H1 (cell line): Measurements from ENCODE around the gene LDB1. TPM values are rescaled to one million over a fixed set of nuclear protein-coding genes. Genes with fewer than 3 reads are reported as not detected.

Experiments used
- CTCF ChIA-PET: fragments of 300-600 bp; sonication (Branson Sonifier 250); formaldehyde crosslinking; loops from one replicate; lab custom pipeline; 2021; ENCODE audit not compliant: partially characterized antibody; lab: Charles Lee
- POLR2A ChIA-PET: fragments of 300-600 bp; sonication (Branson Sonifier 250); formaldehyde crosslinking; loops from one replicate; lab custom pipeline; 2021; ENCODE audit warnings: inconsistent platforms; ENCODE audit not compliant: partially characterized antibody; lab: Charles Lee
- DNase-seq, 2 experiments: peaks; one replicate each; pipeline versions ENCODE4 v3.0.0 to v3.0.0-alpha.2; 2010 to 2022; ENCODE audit warnings: low spot score in 2 of 2, low read depth in 1 of 2, mixed read lengths in 1 of 2
- FAIRE-seq: peaks from 2 replicates; lab custom pipeline; 2011; peaks lifted over from hg19 to GRCh38; lab: Jason Lieb, UNC
- H2AFZ ChIP-seq: 2 replicates; pipeline ENCODE4 v1.8.1; 2012; ENCODE audit warnings: low read length, inconsistent platforms
- H2AK5ac ChIP-seq: 2 replicates; pipeline ENCODE4 v1.6.1; 2013; ENCODE audit warnings: low read depth, low read length
- H2BK120ac ChIP-seq: replicated peaks from 2 replicates; pipeline ENCODE3; 2013; ENCODE audit warnings: low read depth, low read length, inconsistent platforms
- H2BK12ac ChIP-seq: 2 replicates; pipeline ENCODE4 v1.6.1; 2013; ENCODE audit warnings: low read depth, low read length
- H2BK15ac ChIP-seq: 2 replicates; pipeline ENCODE4 v1.6.1; 2013; ENCODE audit warnings: low read length
- H2BK20ac ChIP-seq: 2 replicates; pipeline ENCODE4 v1.6.1; 2013; ENCODE audit warnings: low read length
- H2BK5ac ChIP-seq: 2 replicates; pipeline ENCODE4 v1.6.1; 2013; ENCODE audit warnings: low read depth, low read length
- H3K14ac ChIP-seq: 2 replicates; pipeline ENCODE4 v1.6.1; 2013; ENCODE audit warnings: inconsistent platforms; ENCODE audit not compliant: insufficient read length
- H3K18ac ChIP-seq: 2 replicates; pipeline ENCODE4 v1.6.1; 2013; ENCODE audit warnings: low read length; ENCODE audit errors: extremely low read depth
- H3K23ac ChIP-seq: 2 replicates; pipeline ENCODE4 v1.6.1; 2013; ENCODE audit warnings: inconsistent platforms; ENCODE audit not compliant: insufficient read length
- H3K23me2 ChIP-seq: 2 replicates; pipeline ENCODE4 v1.6.1; 2013; ENCODE audit warnings: low read depth, low read length
- H3K27ac ChIP-seq: 2 replicates; pipeline ENCODE4 v1.6.1; 2011; ENCODE audit warnings: low read depth, low read length, inconsistent platforms
- H3K27me3 ChIP-seq, 4 experiments: replicated peaks in 1 of 4; 1 replicate in 1 of 4; 2 replicates in 3 of 4; pipeline versions ENCODE4 v1.6.1 to v1.8.1; 2011 to 2013; ENCODE audit warnings: low read length in 3 of 4, mild to moderate bottlenecking in 3 of 4, inconsistent platforms in 2 of 4, mixed read lengths in 2 of 4, moderate library complexity in 1 of 4; ENCODE audit not compliant: control insufficient read depth in 3 of 4, insufficient read depth in 3 of 4; ENCODE audit errors: extremely low read depth in 1 of 4
- H3K36me3 ChIP-seq, 4 experiments: 2 replicates each; pipeline versions ENCODE4 v1.6.1 to v1.8.1; 2011 to 2013; ENCODE audit warnings: mild to moderate bottlenecking in 4 of 4, low read length in 3 of 4, moderate library complexity in 2 of 4, control low read depth in 1 of 4, inconsistent platforms in 1 of 4; ENCODE audit not compliant: insufficient read depth in 4 of 4, control insufficient read depth in 2 of 4
- H3K4ac ChIP-seq: replicated peaks from 2 replicates; pipeline ENCODE3; 2013; ENCODE audit warnings: low read length, low read depth, mixed read lengths, inconsistent platforms; ENCODE audit not compliant: insufficient read length
- H3K4me1 ChIP-seq, 4 experiments: replicated peaks in 1 of 4; 1 replicate in 1 of 4; 2 replicates in 3 of 4; pipeline versions ENCODE4 v1.6.1 to v1.8.1; 2011 to 2013; ENCODE audit warnings: low read length in 3 of 4, inconsistent platforms in 2 of 4, mixed read lengths in 1 of 4; ENCODE audit not compliant: insufficient read depth in 4 of 4, control insufficient read depth in 3 of 4
- H3K4me2 ChIP-seq, 2 experiments: 2 replicates each; pipeline versions ENCODE4 v1.6.1 to v1.8.1; 2011 to 2013; ENCODE audit warnings: low read depth in 2 of 2, low read length in 2 of 2, control low read depth in 1 of 2, inconsistent platforms in 1 of 2, mild to moderate bottlenecking in 1 of 2; ENCODE audit not compliant: insufficient read depth in 1 of 2
- H3K4me3 ChIP-seq, 4 experiments: fragments of 200-600, 300-600 bp in 1 of 4; sonication (generic), shearing (Covaris generic), sonication (Bioruptor Twin) in 1 of 4; 2 replicates each; pipeline versions ENCODE4 v1.5.1 to v1.8.1; 2011 to 2016; ENCODE audit warnings: low read length in 4 of 4, low read depth in 3 of 4, control low read depth in 2 of 4, inconsistent platforms in 2 of 4, mild to moderate bottlenecking in 2 of 4, mixed read lengths in 1 of 4, moderate library complexity in 1 of 4; ENCODE audit not compliant: insufficient read depth in 2 of 4; ENCODE audit errors: extremely low read depth in 1 of 4
- H3K56ac ChIP-seq: replicated peaks from 2 replicates; pipeline ENCODE3; 2013; ENCODE audit warnings: low read depth, mild to moderate bottlenecking, mixed read lengths, low read length, inconsistent platforms; ENCODE audit not compliant: insufficient read length
- H3K79me1 ChIP-seq: 2 replicates; pipeline ENCODE4 v1.6.1; 2013; ENCODE audit warnings: low read depth, low read length, control low read depth
- H3K79me2 ChIP-seq, 2 experiments: 2 replicates each; pipeline versions ENCODE4 v1.6.1 to v1.8.1; 2012 to 2013; ENCODE audit warnings: low read length in 2 of 2, mild to moderate bottlenecking in 2 of 2, inconsistent platforms in 1 of 2; ENCODE audit not compliant: insufficient read depth in 2 of 2, control insufficient read depth in 1 of 2
- H3K9ac ChIP-seq, 4 experiments: replicated peaks in 1 of 4; 1 replicate in 1 of 4; 2 replicates in 3 of 4; pipeline versions ENCODE4 v1.6.1 to v1.8.1; 2011 to 2013; ENCODE audit warnings: low read depth in 3 of 4, low read length in 3 of 4, control low read depth in 2 of 4, mild to moderate bottlenecking in 2 of 4, moderate library complexity in 2 of 4, inconsistent platforms in 1 of 4; ENCODE audit errors: extremely low read depth in 1 of 4
- H3K9me3 ChIP-seq, 2 experiments: 2 replicates each; pipeline versions ENCODE4 v1.6.1 to v1.8.1; 2012 to 2013; ENCODE audit warnings: mild to moderate bottlenecking in 2 of 2, moderate library complexity in 2 of 2, control low read depth in 1 of 2, inconsistent platforms in 1 of 2, low read depth in 1 of 2, low read length in 1 of 2, mixed read lengths in 1 of 2; ENCODE audit not compliant: insufficient read depth in 2 of 2
- H4K20me1 ChIP-seq, 2 experiments: replicated peaks in 1 of 2; 2 replicates each; pipeline versions ENCODE3 to v1.8.1; 2011 to 2013; ENCODE audit warnings: inconsistent platforms in 2 of 2, low read length in 2 of 2, mild to moderate bottlenecking in 1 of 2; ENCODE audit not compliant: insufficient read depth in 2 of 2, control insufficient read depth in 1 of 2
- H4K5ac ChIP-seq: 2 replicates; pipeline ENCODE4 v1.6.1; 2013; ENCODE audit warnings: low read length, low read depth, mixed read lengths, inconsistent platforms; ENCODE audit not compliant: insufficient read length
- H4K8ac ChIP-seq: 2 replicates; pipeline ENCODE4 v1.8.0; 2013; ENCODE audit warnings: mild to moderate bottlenecking, moderate library complexity, low read length, inconsistent platforms; ENCODE audit not compliant: insufficient read depth; ENCODE audit errors: extremely low read depth
- H4K91ac ChIP-seq: replicated peaks from 2 replicates; pipeline ENCODE3; 2013; ENCODE audit warnings: low read length, mixed read lengths, inconsistent platforms; ENCODE audit not compliant: insufficient read length
- BCL11A ChIP-seq, 2 experiments: IDR thresholded peaks; one replicate each; pipeline ENCODE4 v1.6.1; 2011; ENCODE audit warnings: low read depth in 2 of 2, low read length in 2 of 2, mild to moderate bottlenecking in 2 of 2
- KDM1A ChIP-seq: fragments of 200-600, 300-600 bp; sonication (generic); IDR thresholded peaks from 2 replicates; pipeline ENCODE4 v1.7.1; 2016; ENCODE audit warnings: mild to moderate bottlenecking, low read length, borderline replicate concordance
- PHF8 ChIP-seq: fragments of 200-600 bp; sonication (generic); conservative IDR thresholded peaks from 2 replicates; pipeline ENCODE4 v1.7.1; 2012; ENCODE audit warnings: low read depth, mild to moderate bottlenecking, inconsistent platforms, low read length, moderate library complexity
- RNF2 ChIP-seq: fragments of 200-900, 300-1000 bp; sonication (generic); IDR thresholded peaks from 2 replicates; pipeline ENCODE4 v1.7.1; 2016; ENCODE audit warnings: borderline replicate concordance, low read depth, mild to moderate bottlenecking, antibody characterized with exemption, low read length; ENCODE audit not compliant: poor library complexity, severe bottlenecking; ENCODE audit errors: missing control alignments
- RXRA ChIP-seq: IDR thresholded peaks from 2 replicates; pipeline ENCODE4 v1.6.1; 2011; ENCODE audit warnings: low read depth, mild to moderate bottlenecking, low read length, moderate library complexity; ENCODE audit not compliant: insufficient read depth
- SP2 ChIP-seq: IDR thresholded peaks from 2 replicates; pipeline ENCODE4 v1.6.1; 2012; ENCODE audit warnings: mild to moderate bottlenecking, low read length, inconsistent platforms
- polyA plus RNA-seq, 7 experiments: library from polyadenylated mRNA; depleted of rRNA in 3 of 7; stranded (reverse) in 5 of 7; unstranded in 2 of 7; fragments of >200 nt in 5 of 7; fragments of 200-250 nt in 2 of 7; gene quantifications; 1 replicate in 5 of 7; 2 replicates in 1 of 7; 4 replicates in 1 of 7; pipeline versions ENCODE4 v1.2.1 to v1.2.3, GENCODE V29; 2011 to 2013; ENCODE audit warnings: missing spikeins in 2 of 7, mixed read lengths in 2 of 7
- total RNA-seq: library from RNA; stranded (reverse); fragmentation: NEBNext Ultra II Directional; extraction: Animal tissue kit (Norgen Biotek cat#: 25700); gene quantifications from 2 replicates; pipeline ENCODE4 v1.2.1, GENCODE V29; 2021

Gene LDB1
- total and polyA plus RNA-seq, 2 of the 8 experiments (the other 6 are each of a cell fraction or from before 2014, with no cell fraction given): 88.4 to 138 TPM

- Histone ChIP-seq H3K23me2 (no peaks in the 10 kb centered on the region; the same call in 1 of the 2 replicates), H4K5ac (no peak overlapping the region), H3K23ac (no peak overlapping the region), H4K91ac (no peak overlapping the region), H3K36me3 (no peaks in the 10 kb centered on the region), H3K27me3 (peaks cover 0 to 2% (median under 1%) of the 10 kb centered on the region in 4 experiments; a peak in 1 of 7 replicates), H2AFZ (no peak overlapping the region), H2AK5ac (no peak overlapping the region), H3K4me1 (peaks cover 0 to 8% (median 4%) of the 10 kb centered on the region in 4 experiments; a peak in 5 of 7 replicates), H2BK120ac (no peak overlapping the region), H2BK12ac (no peak overlapping the region), H3K4ac (no peak overlapping the region), H4K20me1 (peaks cover 4 to 13% of the 10 kb centered on the region in 2 experiments), H2BK5ac (no peak overlapping the region), H3K27ac (no peak overlapping the region), H3K79me2 (no peaks in the 10 kb centered on the region), H4K8ac (no peak overlapping the region; the same call in 1 of the 2 replicates), H3K4me3 (no peak overlapping the region), H3K9me3 (no peaks in the 10 kb centered on the region), H3K9ac (no peak overlapping the region), H2BK20ac (no peak overlapping the region), H3K4me2 (no peak overlapping the region), H3K14ac (no peak overlapping the region), H3K79me1 (peaks cover 2% of the 10 kb centered on the region; the same call in 1 of the 2 replicates), H3K18ac (no peak overlapping the region), H2BK15ac (no peak overlapping the region), H3K56ac (no peak overlapping the region)
- POLR2A ChIA-PET: interaction anchor here (1.1 to 1.6 kb wide), 3 partner anchors 14 to 46 kb away, joined by 4 to 5 read pairs (median 4); partner anchors contain the start of gene ARMH3
- CTCF ChIA-PET: interaction anchor here (0.6 to 7.7 kb wide), 12 partner anchors 11 to 228 kb away, joined by 3 to 76 read pairs (median 6); partner anchors contain the start of gene ARMH3
- FAIRE-seq: no peak
- no peak for TF ChIP-seq RXRA
- no peak for TF ChIP-seq PHF8
- no peak for TF ChIP-seq SP2
- TF ChIP-seq KDM1A: no peak
- TF ChIP-seq BCL11A (IDR thresholded peaks at IDR 0.05; ENCODE audit: low read depth in 2 of 2, low read length in 2 of 2): no peak
- TF ChIP-seq RNF2: no peak
- no peak for DNase-seq
Measured at GRCh38 chr10:102069071-102069470, 51.1 kb downstream of the LDB1 start.
